Psoas muscle (tissue), 8 donors: ENCODE data around the gene CAPN8. TPM values are rescaled to one million over a fixed set of nuclear protein-coding genes. Genes with fewer than 3 reads are reported as not detected.

Source experiments
- ATAC-seq, 4 donors: fragments of 200-7000 bp; cut with Tn5 transposase; one replicate each; pipeline ENCODE4 v1.9.1; 2020; ENCODE audit warnings: moderate library complexity in 3 of 4, mild to moderate bottlenecking in 2 of 4
- DNase-seq, 2 donors: peaks; one replicate each; pipeline ENCODE4 v3.0.0-alpha.2; 2020
- H3K27ac ChIP-seq: fragments of 200-600 bp; one replicate; pipeline ENCODE4 v1.8.0; 2022
- H3K27me3 ChIP-seq, 3 donors: fragments of 200-600 bp in 1 of 3; one replicate each; pipeline versions ENCODE4 v1.6.1 to v1.8.0; 2013 to 2022; ENCODE audit warnings: low read length in 2 of 3, mild to moderate bottlenecking in 2 of 3, moderate library complexity in 1 of 3; ENCODE audit not compliant: insufficient read depth in 3 of 3
- H3K36me3 ChIP-seq, 2 donors: fragments of 200-600 bp in 1 of 2; one replicate each; pipeline versions ENCODE4 v1.6.1 to v1.8.0; 2013 to 2022; ENCODE audit warnings: low read depth in 1 of 2, mild to moderate bottlenecking in 1 of 2, moderate library complexity in 1 of 2; ENCODE audit not compliant: insufficient read depth in 1 of 2
- H3K4me1 ChIP-seq: fragments of 200-600 bp; one replicate; pipeline ENCODE4 v1.8.0; 2022
- H3K4me3 ChIP-seq: fragments of 200-600 bp; one replicate; pipeline ENCODE4 v1.8.0; 2022; ENCODE audit warnings: mild to moderate bottlenecking
- H3K9me3 ChIP-seq: fragments of 200-600 bp; one replicate; pipeline ENCODE4 v1.8.0; 2022
- WGBS, 3 donors: extraction: QIAGEN DNeasy Blood & Tissue Kit; methylation state at CpG; one replicate each; pipeline versions ENCODE4 v1.1.6 to v1.1.7; 2013; 5-methylcytosine and 5-hydroxymethylcytosine counted together
- intact Hi-C, 2 donors: fragments of 100-400 bp; cut with DNase I; formaldehyde crosslinking; loops; one replicate each; pipeline versions ENCODE4 v1.11.0 to v1.14.2; 2022
- polyA plus RNA-seq, 3 donors: library from polyadenylated mRNA; stranded (reverse); fragments of 200-250 nt; gene quantifications; one replicate each; pipeline ENCODE4 v1.2.3, GENCODE V29; 2013
- total RNA-seq, 4 donors: library from RNA; stranded (reverse); fragmentation: NEBNext Ultra II Directional in 2 of 4; extraction: Animal tissue kit (Norgen Biotek cat#: 25700) in 2 of 4; gene quantifications; one replicate each; pipeline versions ENCODE4 v1.2.1 to v1.2.4, GENCODE V29; 2021 to 2023
- TF ChIP-seq, protein P1 (sequence below): fragments of 200-600 bp; IDR thresholded peaks from one replicate; pipeline ENCODE4 v1.8.0; 2022; ENCODE audit warnings: antibody characterized with exemption
- donor health status: healthy with polysubstance abuse.
- donor health status: DM: no; HTN: no; CAD: no; lungs with moderate emphysema.
- donor health status: Bipolar disorder and iron deficiency.
- donor health status: healthy.
- donor health status: DM: yes; HTN: yes; CAD: no.
- donor health status: DM: no; HTN: no; CAD: no.
- donor health status: DM: no; HTN: no; CAD: no.
- donor health status: DM: yes; HTN: yes; CAD: no.

Gene CAPN8
- total and polyA plus RNA-seq, 7 donors: 0.04 to 5.4 (median 0.78) TPM; not detected in 2

DNA sequence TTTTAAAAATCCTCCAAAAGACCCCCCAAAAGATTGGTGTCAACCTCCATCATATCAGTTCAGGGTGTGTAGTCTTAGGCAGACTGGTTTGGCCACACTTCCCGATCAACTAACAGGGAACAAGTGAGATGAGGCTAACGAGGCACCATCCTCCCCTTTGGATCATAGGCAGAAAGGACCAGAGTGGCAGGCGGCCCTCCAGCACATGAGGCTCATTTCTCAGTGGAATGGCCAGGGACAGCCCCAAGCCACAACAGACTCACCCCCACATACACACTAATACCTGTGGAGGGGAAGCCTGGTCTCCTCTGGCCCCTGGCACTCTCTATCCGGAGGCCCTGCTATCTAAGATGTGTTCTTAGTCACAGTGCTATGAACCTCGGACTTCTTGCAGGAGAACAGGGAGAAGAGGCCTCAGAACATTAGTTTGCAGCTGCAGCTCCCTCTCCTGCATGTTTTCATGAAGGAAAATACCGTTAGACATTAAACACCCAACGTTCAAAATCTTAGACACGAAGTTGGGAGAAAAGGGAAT lies 29.6 kb upstream of the CAPN8 start:
- ATAC-seq (no peak), DNase-seq (no peak)
- no peaks in the 10 kb centered on the region for H3K9me3 ChIP-seq
- H3K4me1 ChIP-seq: no peaks in the 10 kb centered on the region
- H3K36me3 ChIP-seq: no peaks in the 10 kb centered on the region
- intact Hi-C loops: loop anchor here in 1 of 2 donors (10.0 kb wide), 1 partner anchor 360 kb away; no protein-coding TSS in a partner anchor
- H3K27me3 ChIP-seq: no peaks in the 10 kb centered on the region
- H3K27ac ChIP-seq: no peak overlapping the region
- no peak overlapping the region for H3K4me3 ChIP-seq
- TF ChIP-seq, protein P1, sequence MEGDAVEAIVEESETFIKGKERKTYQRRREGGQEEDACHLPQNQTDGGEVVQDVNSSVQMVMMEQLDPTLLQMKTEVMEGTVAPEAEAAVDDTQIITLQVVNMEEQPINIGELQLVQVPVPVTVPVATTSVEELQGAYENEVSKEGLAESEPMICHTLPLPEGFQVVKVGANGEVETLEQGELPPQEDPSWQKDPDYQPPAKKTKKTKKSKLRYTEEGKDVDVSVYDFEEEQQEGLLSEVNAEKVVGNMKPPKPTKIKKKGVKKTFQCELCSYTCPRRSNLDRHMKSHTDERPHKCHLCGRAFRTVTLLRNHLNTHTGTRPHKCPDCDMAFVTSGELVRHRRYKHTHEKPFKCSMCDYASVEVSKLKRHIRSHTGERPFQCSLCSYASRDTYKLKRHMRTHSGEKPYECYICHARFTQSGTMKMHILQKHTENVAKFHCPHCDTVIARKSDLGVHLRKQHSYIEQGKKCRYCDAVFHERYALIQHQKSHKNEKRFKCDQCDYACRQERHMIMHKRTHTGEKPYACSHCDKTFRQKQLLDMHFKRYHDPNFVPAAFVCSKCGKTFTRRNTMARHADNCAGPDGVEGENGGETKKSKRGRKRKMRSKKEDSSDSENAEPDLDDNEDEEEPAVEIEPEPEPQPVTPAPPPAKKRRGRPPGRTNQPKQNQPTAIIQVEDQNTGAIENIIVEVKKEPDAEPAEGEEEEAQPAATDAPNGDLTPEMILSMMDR: no peak
- 68 to 73% (median 70%) methylated on average over 8 of the region's 8 CpGs for WGBS, 3 donors

GRCh38 chr1:223691121-223691520 lies 25.6 kb upstream of the CAPN8 start:
- intact Hi-C loops: loop anchor here in 1 of 2 donors (10.0 kb wide), 1 partner anchor 364 kb away; no protein-coding TSS in a partner anchor
- Histone ChIP-seq H3K4me1 (no peaks in the 10 kb centered on the region), H3K36me3 (no peaks in the 10 kb centered on the region), H3K27me3 (no peaks in the 10 kb centered on the region), H3K4me3 (no peak overlapping the region), H3K9me3 (no peaks in the 10 kb centered on the region), H3K27ac (no peak overlapping the region)
- TF ChIP-seq, protein P1: no peak
- ATAC-seq: no peak
- 70 to 84% (median 83%) methylated on average over 4 of the region's 4 CpGs for WGBS, 3 donors
- no peak for DNase-seq

DNA sequence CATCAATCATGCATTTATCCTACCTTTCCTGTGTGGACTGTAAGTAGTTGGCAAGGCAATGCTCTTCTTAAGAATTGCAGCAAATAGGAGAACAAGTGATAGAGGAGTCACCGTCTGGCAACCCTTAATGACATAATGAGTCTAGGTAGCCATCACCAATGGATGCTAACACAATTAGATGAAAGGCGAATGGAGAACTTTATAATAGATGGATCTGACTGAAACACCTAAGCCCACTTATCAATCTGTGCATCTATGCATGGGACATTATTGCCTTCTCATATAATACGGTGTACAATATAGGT lies 18.9 kb upstream of the CAPN8 start:
- intact Hi-C loops: loop anchor here (2.0 to 5.0 kb wide), 3 partner anchors 152 to 552 kb away; no protein-coding TSS in a partner anchor
- Histone ChIP-seq H3K9me3 (no peaks in the 10 kb centered on the region), H3K4me1 (no peaks in the 10 kb centered on the region), H3K36me3 (no peaks in the 10 kb centered on the region), H3K4me3 (no peak overlapping the region), H3K27ac (no peak overlapping the region), H3K27me3 (no peaks in the 10 kb centered on the region)
- 84 to 90% (median 90%) methylated on average over 3 of the region's 3 CpGs for WGBS, 3 donors
- TF ChIP-seq, protein P1: no peak
- DNase-seq: no peak
- peak in 1 of 4 donors; percentile 31 for ATAC-seq

- WGBS, 3 donors: 55 to 62% (median 58%) methylated on average over 9 of the region's 9 CpGs
- ATAC-seq (peak; percentile 56 to 85 (median 78)), DNase-seq (peak; percentile 37 to 68)
- TF ChIP-seq, protein P1: peak; percentile 70
- no peak overlapping the region for H3K4me3 ChIP-seq
- H3K9me3 ChIP-seq: no peaks in the 10 kb centered on the region
- no peak overlapping the region for H3K27ac ChIP-seq
- no peaks in the 10 kb centered on the region for H3K36me3 ChIP-seq
- H3K27me3 ChIP-seq: no peaks in the 10 kb centered on the region
- intact Hi-C loops: loop anchor here (2.0 to 5.0 kb wide), 3 partner anchors 152 to 552 kb away; no protein-coding TSS in a partner anchor
- no peaks in the 10 kb centered on the region for H3K4me1 ChIP-seq
These were observed 18.3 kb upstream of the CAPN8 start for GRCh38 chr1:223683586-223684487.
